ENCODE data around the gene CDSN.
"Not testable (repeated sequence)": the region's sequence is repeated elsewhere in the genome, so short reads cannot be mapped to it uniquely, and the experiment has no call there.

CDSN gene

DNA sequence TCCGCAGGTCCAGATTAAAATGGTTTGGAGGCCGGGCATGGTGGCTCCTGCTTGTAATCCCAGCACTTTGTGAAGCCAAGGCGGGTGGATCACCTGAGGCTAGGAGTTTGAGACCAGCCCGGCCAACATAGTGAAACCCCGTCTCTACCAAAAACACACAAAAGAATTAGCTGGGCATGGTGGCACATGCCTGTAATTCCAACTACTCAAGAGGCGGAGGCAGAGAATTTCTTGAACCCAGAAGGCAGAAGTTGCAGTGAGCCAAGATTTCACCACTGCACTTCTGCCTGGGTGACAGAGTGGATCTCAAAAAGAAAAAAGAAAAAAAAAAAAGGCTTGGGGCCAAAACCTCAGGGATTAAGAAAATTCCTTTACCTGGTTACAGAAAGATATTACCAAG lies 38.4 kb downstream of the CDSN start:
- DNase-seq = no peak

DNA sequence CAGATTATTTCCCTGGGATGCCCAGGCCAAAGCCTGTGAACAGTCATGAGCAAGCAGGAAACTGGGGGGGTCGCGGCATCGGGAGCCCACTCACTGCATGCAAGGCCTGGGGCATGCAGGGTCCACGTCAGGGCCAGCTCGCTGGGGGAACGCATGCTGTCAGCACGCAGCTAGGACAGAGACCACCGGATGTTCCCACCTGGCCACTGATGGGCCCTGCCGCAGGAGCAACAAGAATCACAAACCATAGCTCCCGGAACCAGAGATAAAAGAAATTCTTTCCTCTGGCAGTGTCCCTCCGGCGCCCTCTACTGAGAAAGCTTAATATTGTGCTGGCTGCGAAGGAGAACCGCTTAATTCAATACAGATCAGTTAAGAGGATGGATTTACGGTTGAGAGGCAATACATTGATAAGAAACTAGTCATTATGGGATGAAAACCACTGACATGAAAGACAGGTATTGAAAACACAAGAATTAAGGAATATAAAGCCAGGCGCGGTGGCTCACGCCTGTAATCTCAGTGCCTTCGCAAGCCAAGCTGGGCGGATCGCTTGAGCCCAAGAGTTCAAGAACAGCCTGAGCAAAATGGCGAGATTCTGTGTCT lies 40.5 kb downstream of the CDSN start:
- DNase-seq = peak; percentile 46

DNA sequence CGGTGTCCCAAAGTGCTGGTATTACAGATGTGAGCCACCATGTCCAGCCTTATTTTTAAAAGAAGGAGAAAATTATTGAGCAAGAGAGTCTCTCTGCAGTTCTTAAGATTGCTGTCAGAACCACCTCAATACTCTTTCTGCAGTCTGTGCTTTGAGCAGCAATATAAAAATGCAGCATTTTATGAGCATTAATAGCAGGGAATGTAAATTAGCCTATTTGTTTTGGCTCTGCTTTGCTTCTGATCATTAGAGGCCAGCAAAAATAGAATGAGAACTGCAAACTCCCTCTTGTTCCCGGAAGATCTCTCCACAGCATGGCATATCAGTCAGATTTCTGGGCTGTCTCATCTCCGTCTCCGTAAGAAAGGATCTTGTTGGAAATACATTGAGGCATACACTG lies 43.6 kb downstream of the CDSN start:
- DNase-seq = no peak

DNA sequence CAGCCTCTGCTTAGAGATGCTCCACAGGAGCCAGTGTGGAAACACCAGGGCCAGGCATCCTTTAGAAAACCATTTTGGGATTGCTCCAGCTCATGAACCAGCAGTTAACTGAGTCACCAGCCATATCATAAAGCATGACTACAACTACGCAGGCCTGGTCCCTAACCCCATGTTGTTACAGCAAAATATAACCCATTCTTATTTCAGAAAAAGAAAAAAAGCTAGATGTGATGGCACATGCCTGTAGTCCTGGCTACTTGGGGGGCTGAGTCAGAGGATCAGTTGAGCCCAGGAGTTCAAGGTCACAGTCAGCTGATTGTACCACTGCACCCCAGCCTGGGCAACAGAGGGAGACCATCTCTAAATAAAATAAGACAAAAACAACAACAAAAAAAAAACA lies 44.7 kb downstream of the CDSN start:
- DNase-seq = no peak

DNA sequence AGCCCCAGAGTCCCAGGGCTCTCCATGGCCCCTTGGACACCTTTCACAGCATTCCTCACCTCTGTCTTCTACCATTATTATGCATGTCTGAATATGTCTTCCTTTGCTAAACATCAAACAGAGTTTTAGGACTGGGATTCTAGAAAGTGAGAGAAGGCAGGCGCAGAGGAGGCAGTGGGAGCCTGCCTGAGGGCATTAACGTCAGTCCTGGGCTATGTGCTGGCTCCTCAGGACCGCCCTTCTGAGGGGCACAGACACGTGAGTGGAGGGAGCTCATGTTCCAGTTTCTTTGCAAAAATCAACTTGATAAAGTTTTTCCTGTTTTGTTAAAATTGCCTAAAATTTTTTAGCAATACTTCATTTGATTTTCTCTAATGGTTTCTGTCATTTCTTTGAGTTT lies 45.8 kb downstream of the CDSN start:
- no peak for DNase-seq

DNA sequence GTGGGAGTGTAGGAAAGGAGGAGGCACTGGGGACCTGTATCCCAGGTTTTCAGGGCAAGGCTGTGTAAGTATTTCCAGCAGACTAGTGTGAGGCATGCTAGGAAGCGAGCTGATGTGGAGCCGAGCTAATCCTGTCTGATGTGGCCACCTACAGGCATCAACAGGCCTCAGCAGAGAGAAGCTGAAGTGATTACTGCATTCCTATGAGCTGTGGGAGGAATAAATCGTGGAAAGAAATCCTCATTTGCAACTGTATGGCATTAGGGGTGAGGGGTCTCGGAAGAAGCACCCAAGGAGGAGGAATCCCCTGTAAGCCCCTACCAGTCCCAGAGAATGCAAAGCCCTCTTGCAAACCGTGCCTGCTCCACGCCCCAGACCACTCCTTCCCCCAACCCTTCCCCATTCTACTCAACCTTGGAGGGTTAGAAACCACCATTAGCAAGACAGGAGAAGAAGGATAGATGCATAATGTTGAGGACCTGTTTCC lies 49.5 kb downstream of the CDSN start:
- DNase-seq = peak; percentile 51

DNA sequence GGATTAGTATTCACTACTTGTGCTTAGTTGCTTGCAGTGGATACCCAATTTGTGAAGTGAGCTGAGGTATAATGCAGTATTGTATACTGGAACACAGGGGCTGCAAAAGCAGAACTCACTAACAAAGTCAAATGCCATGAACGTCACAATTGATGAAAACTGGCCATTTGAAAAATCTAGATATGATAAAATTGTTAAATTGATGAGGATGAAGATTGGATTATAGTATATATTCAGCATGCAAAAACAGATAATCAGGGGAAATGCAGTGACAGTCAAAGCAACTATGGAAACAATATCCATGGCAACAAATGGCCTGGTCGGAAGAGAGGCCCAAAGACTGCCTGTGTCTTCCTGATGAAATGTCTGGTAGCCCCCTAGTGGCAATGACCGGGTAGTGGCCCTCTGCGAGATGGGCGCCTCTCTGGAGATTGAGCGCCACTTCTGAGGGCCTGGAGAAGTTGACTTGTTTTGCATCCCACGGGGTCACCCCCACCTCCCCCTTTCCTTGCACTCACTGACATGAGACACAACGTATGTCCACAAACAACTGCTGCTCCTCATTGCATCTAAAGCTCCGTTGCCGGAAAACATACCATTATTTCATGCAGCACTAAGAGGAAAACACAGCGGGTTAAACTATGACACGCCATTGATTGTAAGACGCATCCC lies 51.4 kb downstream of the CDSN start:
- peak; percentile 63 for DNase-seq

DNA sequence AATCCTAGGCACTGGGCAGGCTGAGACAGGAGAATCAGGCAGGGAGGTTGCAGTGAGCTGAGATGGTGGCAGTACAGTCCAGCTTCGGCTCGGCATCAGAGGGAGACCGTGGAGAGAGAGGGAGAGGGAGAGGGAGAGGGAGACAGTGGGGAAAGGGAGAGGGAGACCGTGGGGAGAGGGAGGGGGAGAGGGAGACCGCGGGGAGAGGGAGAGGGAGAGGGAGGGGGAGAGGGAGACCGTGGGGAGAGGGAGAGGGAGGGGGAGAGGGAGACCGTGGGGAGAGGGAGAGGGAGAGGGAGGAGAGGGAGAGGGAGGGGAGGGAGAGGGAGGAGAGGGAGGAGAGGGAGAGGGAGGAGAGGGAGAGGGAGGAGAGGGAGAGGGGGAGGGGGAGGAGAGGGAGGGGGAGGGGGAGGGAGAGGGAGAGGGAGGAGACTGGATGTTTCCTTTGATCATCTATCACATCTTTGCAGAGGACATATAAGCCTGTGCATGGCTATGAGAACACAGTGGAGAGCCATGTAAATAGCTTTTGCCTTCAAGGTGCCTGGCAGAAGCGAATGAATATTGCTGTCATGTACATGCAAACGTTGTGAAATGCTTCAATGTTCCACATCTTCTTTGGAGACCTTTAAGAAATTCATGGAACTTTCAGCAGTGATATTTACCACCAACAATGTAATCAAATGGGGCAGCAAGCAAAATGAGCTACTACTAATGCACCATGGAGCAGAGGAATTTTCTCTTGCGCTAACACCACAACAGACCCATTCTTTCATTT lies 52.2 kb downstream of the CDSN start:
- not testable (repeated sequence) for DNase-seq

DNA sequence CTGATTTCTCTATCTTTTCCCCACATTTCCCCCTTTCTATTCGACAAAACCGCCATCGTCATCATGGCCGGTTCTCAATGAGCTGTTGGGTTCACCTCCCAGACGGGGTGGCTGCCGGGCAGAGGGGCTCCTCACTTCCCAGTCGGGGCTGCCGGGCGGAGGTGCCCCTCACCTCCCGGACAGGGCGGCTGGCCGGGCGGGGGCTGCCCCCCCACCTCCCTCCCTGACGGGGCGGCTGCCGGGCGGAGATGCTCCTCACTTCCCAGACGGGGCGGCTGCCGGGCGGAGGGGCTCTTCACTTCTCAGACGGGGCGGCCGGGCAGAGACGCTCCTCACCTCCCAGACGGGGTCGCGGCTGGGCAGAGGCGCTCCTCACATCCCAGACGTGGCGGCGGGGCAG lies 53.2 kb downstream of the CDSN start:
- not testable (repeated sequence) for DNase-seq

DNA sequence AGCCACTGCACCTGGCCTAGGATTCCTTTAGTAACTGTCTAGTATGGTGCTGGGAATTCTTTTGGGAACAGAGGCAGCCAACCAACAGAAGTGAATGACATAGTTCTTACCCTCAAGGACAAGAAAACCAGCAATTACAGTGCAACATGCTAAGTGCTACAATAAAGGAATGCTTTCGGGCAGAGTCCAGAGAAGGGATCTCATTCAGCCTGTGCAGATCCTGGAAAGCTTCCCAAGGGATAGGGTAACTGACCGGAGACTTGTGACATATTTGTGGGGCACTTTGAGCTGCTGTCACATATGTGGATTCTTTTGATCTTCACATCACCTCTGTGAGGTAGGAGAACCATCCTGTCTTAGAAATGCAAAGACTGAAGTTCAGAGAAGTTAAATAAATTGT lies 54.7 kb downstream of the CDSN start:
- no peak for DNase-seq
